K562 (cell line): ENCODE data around the gene TYROBP. TPM values are rescaled to one million over a fixed set of nuclear protein-coding genes. Genes with fewer than 3 reads are reported as not detected.

Source experiments
- ARID3B ChIP-seq: fragments of 250-450 bp; sonication (Bioruptor Pico); IDR thresholded peaks from 2 replicates; pipeline ENCODE4 v1.4.0; 2020; ENCODE audit warnings: borderline replicate concordance
- CREB3 ChIP-seq: fragments of 450-650 bp; conservative IDR thresholded peaks from 2 replicates; pipeline ENCODE4 v1.6.1; 2016; ENCODE audit warnings: missing genetic modification characterization, low read depth, mild to moderate bottlenecking, missing compliant biosample characterization, moderate library complexity
- HNRNPH1 ChIP-seq: fragments of 200-400 bp; formaldehyde crosslinking; optimal IDR thresholded peaks from 2 replicates; pipeline ENCODE3; 2017; ENCODE audit warnings: low read depth, mild to moderate bottlenecking, low read length, moderate library complexity
- HSF4 ChIP-seq: fragments of 250-450 bp; sonication (Bioruptor Pico); IDR thresholded peaks from 2 replicates; pipeline ENCODE4 v2.1.2; 2022; ENCODE audit warnings: mild to moderate bottlenecking, moderate library complexity, borderline replicate concordance
- KAT8 ChIP-seq: fragments of 450-650 bp; IDR thresholded peaks from 2 replicates; pipeline ENCODE4 v1.6.1; 2016; ENCODE audit warnings: low read depth, mild to moderate bottlenecking
- KLF10 ChIP-seq: fragments of 250-450 bp; sonication (Bioruptor Pico); IDR thresholded peaks from 2 replicates; pipeline ENCODE4 v1.6.1; 2021; ENCODE audit warnings: matching md5 sums
- MEF2A ChIP-seq: IDR thresholded peaks from 2 replicates; pipeline ENCODE4 v1.6.1; 2011; ENCODE audit warnings: low read depth, mild to moderate bottlenecking, low read length, moderate library complexity; ENCODE audit not compliant: control insufficient read depth
- MNT ChIP-seq, 2 experiments: fragments of 450-650 bp; conservative IDR thresholded peaks; 2 replicates each; pipeline ENCODE4 v1.6.1; 2017; ENCODE audit warnings: mild to moderate bottlenecking in 2 of 2, moderate library complexity in 2 of 2
- PPARD ChIP-seq: fragments of 250-450 bp; sonication (Bioruptor Pico); IDR thresholded peaks from 2 replicates; pipeline ENCODE4 v1.8.0; 2022; ENCODE audit warnings: inconsistent platforms, mild to moderate bottlenecking, moderate library complexity
- RNF219 ChIP-seq: fragments of 250-450 bp; sonication (Bioruptor Pico); IDR thresholded peaks from 2 replicates; pipeline ENCODE4 v1.5.0; 2022; ENCODE audit warnings: mild to moderate bottlenecking
- ZFP36 ChIP-seq: fragments of 150-350 bp; IDR thresholded peaks from 2 replicates; pipeline ENCODE4 v1.6.1; 2018; ENCODE audit warnings: low read length, low read depth; ENCODE audit not compliant: partially characterized antibody
- ZNF146 ChIP-seq: IDR thresholded peaks from one replicate; pipeline ENCODE4 v1.6.1; 2018; ENCODE audit warnings: missing compliant biosample characterization; ENCODE audit not compliant: unreplicated experiment
- ZNF263 ChIP-seq: sonication (generic); formaldehyde crosslinking; IDR thresholded peaks from 2 replicates; pipeline ENCODE4 v1.8.0; 2022; ENCODE audit warnings: mild to moderate bottlenecking, missing genetic modification reagents, borderline replicate concordance
- polyA plus RNA-seq, 8 experiments: library from polyadenylated mRNA; depleted of rRNA in 4 of 8; stranded (reverse) in 5 of 8; unstranded in 3 of 8; fragments of >200 nt; fragmentation: Nextera tagmentation in 2 of 8; fragmentation: Illumina TruSeq in 1 of 8; extraction: Ambion mirVana in 2 of 8; extraction: Trizol in 1 of 8; gene quantifications; 2 replicates each; pipeline versions ENCODE4 v1.2.1 to v1.2.3, GENCODE V29; 2011 to 2014; ENCODE audit warnings: inconsistent platforms in 1 of 8, missing spikeins in 1 of 8
- total RNA-seq, 7 experiments: library from RNA; depleted of rRNA in 6 of 7; stranded (reverse); fragments of >200 nt in 6 of 7; fragmentation: Illumina TruSeq in 2 of 7; extraction: Trizol in 2 of 7; gene quantifications; 2 replicates each; pipeline versions ENCODE4 v1.2.1 to v1.2.3, GENCODE V29; 2011 to 2021; ENCODE audit warnings: low replicate concordance in 1 of 7

Gene TYROBP
- total and polyA plus RNA-seq, 9 of the 15 experiments (the other 6 are each of a cell fraction or from before 2014, with no cell fraction given), result 0.72 to 8.2 (median 2.4) TPM

GRCh38 chr19:35883882-35884281, 24.2 kb downstream of the TYROBP start (continued):
- no peak for TF ChIP-seq KLF10 (CRISPR knock-in tag)
- TF ChIP-seq HNRNPH1, result no peak
- TF ChIP-seq MEF2A, result no peak
- TF ChIP-seq HSF4, result no peak
- TF ChIP-seq ZNF146, result no peak
- TF ChIP-seq KAT8, result no peak
- no peak for TF ChIP-seq PPARD
- TF ChIP-seq CREB3 (tag), result no peak
- TF ChIP-seq RNF219 (CRISPR knock-in tag), result no peak
- TF ChIP-seq MNT (conservative IDR thresholded peaks at IDR 0.05), result no peak
- TF ChIP-seq ZFP36, result no peak
- TF ChIP-seq ARID3B, result no peak
- TF ChIP-seq ZNF263 (CRISPR knock-in tag), result no peak
